GM21367 (cell line): Measurements from ENCODE around the gene OPN1MW3.
"Not testable (repeated sequence)": the region's sequence is repeated elsewhere in the genome, so short reads cannot be mapped to it uniquely, and the experiment has no call there.

ENCODE experiments used
- ATAC-seq: cut with Tn5 transposase; IDR thresholded peaks from one replicate; pipeline ENCODE4 v1.9.1; 2021; ENCODE audit not compliant: unreplicated experiment

OPN1MW3 gene

GRCh38 chrX:154295664-154296310 is 38.4 kb downstream of the OPN1MW3 start, which contains the start of gene TKTL1:
Gene TKTL1, plus strand, starts transcription at chrX:154295795. Its CDS starts 65 bp downstream, at chrX:154295860.
- ATAC-seq: no peak

- no peak for ATAC-seq
Observed at GRCh38 chrX:154296731-154297130, 39.3 kb downstream of the OPN1MW3 start.

GRCh38 chrX:154298312-154298711 is 40.9 kb downstream of the OPN1MW3 start:
- no peak for ATAC-seq

GRCh38 chrX:154300816-154301215 is 43.4 kb downstream of the OPN1MW3 start:
- ATAC-seq: no peak

GRCh38 chrX:154302998-154303397 is 45.6 kb downstream of the OPN1MW3 start:
- ATAC-seq: not testable (repeated sequence)

GRCh38 chrX:154303476-154303875 is 46.1 kb downstream of the OPN1MW3 start:
- ATAC-seq: no peak

- no peak for ATAC-seq
Observed at GRCh38 chrX:154304846-154305245, 47.5 kb downstream of the OPN1MW3 start.

GRCh38 chrX:154305541-154306205 is 48.3 kb downstream of the OPN1MW3 start:
- no peak for ATAC-seq

GRCh38 chrX:154307202-154307601 is 49.8 kb downstream of the OPN1MW3 start:
- ATAC-seq: no peak

GRCh38 chrX:154308108-154308946 is 50.9 kb downstream of the OPN1MW3 start:
- no peak for ATAC-seq

- ATAC-seq: no peak
Observed at GRCh38 chrX:154309041-154309775, 51.8 kb downstream of the OPN1MW3 start.

GRCh38 chrX:154310616-154311536 is 53.5 kb downstream of the OPN1MW3 start:
- ATAC-seq: no peak

GRCh38 chrX:154312116-154312515 is 54.7 kb downstream of the OPN1MW3 start:
- no peak for ATAC-seq

- ATAC-seq: no peak
Observed at GRCh38 chrX:154313147-154313546, 55.8 kb downstream of the OPN1MW3 start.

- ATAC-seq: no peak
Observed at GRCh38 chrX:154315416-154315815, 58.0 kb downstream of the OPN1MW3 start.

- no peak for ATAC-seq
Observed at GRCh38 chrX:154317391-154317995, 60.1 kb downstream of the OPN1MW3 start.

- no peak for ATAC-seq
Observed at GRCh38 chrX:154320406-154320805, 63.0 kb downstream of the OPN1MW3 start.
